K562 (cell line): ENCODE data around the gene CZIB. TPM values are rescaled to one million over a fixed set of nuclear protein-coding genes. Genes with fewer than 3 reads are reported as not detected.
A peak's percentile ranks its signal among the peaks of the same experiment; 100 is the strongest.

Experiments used
- ETV1 ChIP-seq: fragments of 450-650 bp; conservative IDR thresholded peaks from 2 replicates; pipeline ENCODE4 v1.6.1; 2016; ENCODE audit warnings: missing genetic modification characterization, control low read depth, low read depth, missing compliant biosample characterization
- GTF2E2 ChIP-seq: fragments of 200-800 bp; sonication (Bioruptor generic); IDR thresholded peaks from 2 replicates; pipeline ENCODE4 v1.6.1; 2016; ENCODE audit warnings: missing genetic modification characterization, missing compliant biosample characterization
- MAZ ChIP-seq, 2 experiments: fragments of 450-650 bp in 1 of 2; sonication (generic) in 1 of 2; formaldehyde crosslinking; IDR thresholded peaks in 1 of 2; conservative IDR thresholded peaks in 1 of 2; 2 replicates each; pipeline versions ENCODE4 v1.4.0 to v1.5.0; 2020; ENCODE audit warnings: mild to moderate bottlenecking in 1 of 2, missing genetic modification reagents in 1 of 2
- MBD2 ChIP-seq: sonication (generic); IDR thresholded peaks from 2 replicates; pipeline ENCODE4 v1.6.1; 2016; ENCODE audit warnings: low read depth, borderline replicate concordance
- MYC ChIP-seq, 2 experiments: fragments of 250-450 bp in 1 of 2; sonication (Bioruptor Pico) in 1 of 2; IDR thresholded peaks; 2 replicates each; pipeline versions ENCODE4 v1.5.1 to v1.6.1; 2012 to 2021; ENCODE audit warnings: low read depth in 2 of 2, borderline replicate concordance in 1 of 2, improper control_type of control experiment in 1 of 2, low read length in 1 of 2, mild to moderate bottlenecking in 1 of 2, moderate library complexity in 1 of 2
- NBN ChIP-seq: fragments of 450-650 bp; IDR thresholded peaks from 2 replicates; pipeline ENCODE4 v1.6.1; 2016; ENCODE audit warnings: low read depth, mild to moderate bottlenecking
- PHB ChIP-seq: fragments of 250-450 bp; sonication (Bioruptor Pico); IDR thresholded peaks from 2 replicates; pipeline ENCODE4 v1.5.0; 2021
- POLR2H ChIP-seq: IDR thresholded peaks from 2 replicates; pipeline ENCODE4 v1.6.1; 2016; ENCODE audit warnings: missing genetic modification characterization, low read depth, mild to moderate bottlenecking, control low read depth, missing compliant biosample characterization, moderate library complexity
- SRSF3 ChIP-seq: fragments of 200-400 bp; formaldehyde crosslinking; IDR thresholded peaks from 2 replicates; pipeline ENCODE4 v1.6.1; 2016; ENCODE audit warnings: mild to moderate bottlenecking, low read length, moderate library complexity; ENCODE audit not compliant: insufficient read depth
- ZNF134 ChIP-seq: fragments of 250-450 bp; sonication (Bioruptor Pico); conservative IDR thresholded peaks from 2 replicates; pipeline ENCODE4 v1.4.0; 2020
- ZNF764 ChIP-seq: fragments of 250-450 bp; sonication (Bioruptor Pico); IDR thresholded peaks from 2 replicates; pipeline ENCODE4 v1.4.0; 2020; ENCODE audit warnings: low read depth, mild to moderate bottlenecking, moderate library complexity
- polyA plus RNA-seq, 8 experiments: library from polyadenylated mRNA; depleted of rRNA in 4 of 8; stranded (reverse) in 5 of 8; unstranded in 3 of 8; fragments of >200 nt; fragmentation: Nextera tagmentation in 2 of 8; fragmentation: Illumina TruSeq in 1 of 8; extraction: Ambion mirVana in 2 of 8; extraction: Trizol in 1 of 8; gene quantifications; 2 replicates each; pipeline versions ENCODE4 v1.2.1 to v1.2.3, GENCODE V29; 2011 to 2014; ENCODE audit warnings: inconsistent platforms in 1 of 8, missing spikeins in 1 of 8
- total RNA-seq, 7 experiments: library from RNA; depleted of rRNA in 6 of 7; stranded (reverse); fragments of >200 nt in 6 of 7; fragmentation: Illumina TruSeq in 2 of 7; extraction: Trizol in 2 of 7; gene quantifications; 2 replicates each; pipeline versions ENCODE4 v1.2.1 to v1.2.3, GENCODE V29; 2011 to 2021; ENCODE audit warnings: low replicate concordance in 1 of 7
- TF ChIP-seq, protein P1 (sequence below): sonication (generic); formaldehyde crosslinking; IDR thresholded peaks from 2 replicates; pipeline ENCODE4 v1.8.0; 2023; ENCODE audit warnings: missing genetic modification reagents, mild to moderate bottlenecking, borderline replicate concordance
- TF ChIP-seq, protein P2 (sequence below): fragments of 250-450 bp; sonication (Bioruptor Pico); IDR thresholded peaks from 2 replicates; pipeline ENCODE4 v1.5.0; 2021; ENCODE audit warnings: mild to moderate bottlenecking, borderline replicate concordance
- TF ChIP-seq, protein P3 (sequence below): fragments of 450-650 bp; IDR thresholded peaks from 2 replicates; pipeline ENCODE4 v1.6.1; 2014; ENCODE audit warnings: low read depth, mild to moderate bottlenecking, moderate library complexity, borderline replicate concordance

Gene CZIB
- total and polyA plus RNA-seq, 9 of the 15 experiments (the other 6 are each of a cell fraction or from before 2014, with no cell fraction given) = 52.6 to 111 (median 80.0) TPM

DNA sequence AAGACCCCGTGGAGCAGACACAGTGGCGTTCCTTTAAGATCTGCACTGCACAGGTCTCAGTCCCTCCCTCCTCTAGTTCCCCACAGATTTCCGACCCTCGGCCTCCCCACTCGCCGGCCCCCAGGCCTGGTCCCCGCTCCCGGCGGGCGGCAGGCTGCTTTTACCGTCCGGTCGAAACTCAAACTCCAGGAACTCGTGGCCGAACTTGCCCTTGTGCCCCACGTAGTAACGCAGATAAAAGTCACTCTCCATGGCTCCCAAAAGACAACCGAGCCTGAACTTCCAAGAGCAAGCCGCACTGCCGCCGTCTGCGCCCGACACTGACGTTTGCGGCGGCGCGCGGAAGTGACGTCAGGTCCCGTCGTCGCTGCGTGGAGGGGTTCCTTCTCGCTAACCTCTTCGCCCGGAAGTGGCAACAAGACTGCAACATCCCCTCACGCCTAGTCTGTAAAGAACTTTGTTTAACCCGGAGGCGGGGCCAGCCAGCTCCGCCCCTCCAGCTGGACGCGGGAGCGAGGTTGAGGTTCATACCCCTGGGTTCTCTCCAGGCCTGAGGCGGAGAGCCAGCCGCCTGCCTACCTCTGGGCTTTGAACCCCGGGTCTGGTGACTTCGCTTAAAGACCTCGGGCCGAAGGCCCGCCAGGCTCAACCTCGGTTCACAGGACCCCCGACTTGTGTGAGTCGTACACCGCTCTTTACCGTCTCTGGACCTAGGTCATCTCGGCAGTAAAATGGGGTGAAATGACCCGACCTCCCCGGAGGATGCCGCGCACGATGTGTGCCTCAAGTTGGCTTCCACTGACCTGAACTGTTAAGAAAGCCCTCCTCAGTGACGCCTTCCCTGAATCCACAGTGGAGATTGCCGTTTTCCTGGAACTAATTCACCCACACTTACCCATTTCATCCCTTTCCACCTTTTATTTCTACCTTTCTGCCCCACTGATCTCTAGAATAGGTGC lies 18.0 kb upstream of the CZIB start, which contains the start of gene MAGOH (continued):
- TF ChIP-seq, protein P1, sequence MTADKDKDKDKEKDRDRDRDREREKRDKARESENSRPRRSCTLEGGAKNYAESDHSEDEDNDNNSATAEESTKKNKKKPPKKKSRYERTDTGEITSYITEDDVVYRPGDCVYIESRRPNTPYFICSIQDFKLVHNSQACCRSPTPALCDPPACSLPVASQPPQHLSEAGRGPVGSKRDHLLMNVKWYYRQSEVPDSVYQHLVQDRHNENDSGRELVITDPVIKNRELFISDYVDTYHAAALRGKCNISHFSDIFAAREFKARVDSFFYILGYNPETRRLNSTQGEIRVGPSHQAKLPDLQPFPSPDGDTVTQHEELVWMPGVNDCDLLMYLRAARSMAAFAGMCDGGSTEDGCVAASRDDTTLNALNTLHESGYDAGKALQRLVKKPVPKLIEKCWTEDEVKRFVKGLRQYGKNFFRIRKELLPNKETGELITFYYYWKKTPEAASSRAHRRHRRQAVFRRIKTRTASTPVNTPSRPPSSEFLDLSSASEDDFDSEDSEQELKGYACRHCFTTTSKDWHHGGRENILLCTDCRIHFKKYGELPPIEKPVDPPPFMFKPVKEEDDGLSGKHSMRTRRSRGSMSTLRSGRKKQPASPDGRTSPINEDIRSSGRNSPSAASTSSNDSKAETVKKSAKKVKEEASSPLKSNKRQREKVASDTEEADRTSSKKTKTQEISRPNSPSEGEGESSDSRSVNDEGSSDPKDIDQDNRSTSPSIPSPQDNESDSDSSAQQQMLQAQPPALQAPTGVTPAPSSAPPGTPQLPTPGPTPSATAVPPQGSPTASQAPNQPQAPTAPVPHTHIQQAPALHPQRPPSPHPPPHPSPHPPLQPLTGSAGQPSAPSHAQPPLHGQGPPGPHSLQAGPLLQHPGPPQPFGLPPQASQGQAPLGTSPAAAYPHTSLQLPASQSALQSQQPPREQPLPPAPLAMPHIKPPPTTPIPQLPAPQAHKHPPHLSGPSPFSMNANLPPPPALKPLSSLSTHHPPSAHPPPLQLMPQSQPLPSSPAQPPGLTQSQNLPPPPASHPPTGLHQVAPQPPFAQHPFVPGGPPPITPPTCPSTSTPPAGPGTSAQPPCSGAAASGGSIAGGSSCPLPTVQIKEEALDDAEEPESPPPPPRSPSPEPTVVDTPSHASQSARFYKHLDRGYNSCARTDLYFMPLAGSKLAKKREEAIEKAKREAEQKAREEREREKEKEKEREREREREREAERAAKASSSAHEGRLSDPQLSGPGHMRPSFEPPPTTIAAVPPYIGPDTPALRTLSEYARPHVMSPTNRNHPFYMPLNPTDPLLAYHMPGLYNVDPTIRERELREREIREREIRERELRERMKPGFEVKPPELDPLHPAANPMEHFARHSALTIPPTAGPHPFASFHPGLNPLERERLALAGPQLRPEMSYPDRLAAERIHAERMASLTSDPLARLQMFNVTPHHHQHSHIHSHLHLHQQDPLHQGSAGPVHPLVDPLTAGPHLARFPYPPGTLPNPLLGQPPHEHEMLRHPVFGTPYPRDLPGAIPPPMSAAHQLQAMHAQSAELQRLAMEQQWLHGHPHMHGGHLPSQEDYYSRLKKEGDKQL = no peak
- TF ChIP-seq NBN (peak; percentile 97), ZNF134 (CRISPR knock-in tag) (no peak), GTF2E2 (tag) (no peak), SRSF3 (no peak), POLR2H (tag) (peak; percentile 77), PHB (CRISPR knock-in tag) (peak; percentile 61; the same call in 1 of the 2 replicates), MBD2 (peak; percentile 84; the same call in 1 of the 2 replicates), ETV1 (peak; percentile 99), MYC (IDR thresholded peaks at IDR 0.05; ENCODE audit: low read depth, low read length) (peak; percentile 96), MYC (CRISPR knock-in tag; IDR thresholded peaks at IDR 0.05; ENCODE audit: borderline replicate concordance, low read depth) (no peak), MAZ (CRISPR knock-in tag; conservative IDR thresholded peaks at IDR 0.05 in 1 of 2, IDR thresholded peaks at IDR 0.05 in 1 of 2) (peak; percentile 48 to 76; a peak in 2 of 4 replicates), ZNF764 (no peak)
- TF ChIP-seq, protein P2, sequence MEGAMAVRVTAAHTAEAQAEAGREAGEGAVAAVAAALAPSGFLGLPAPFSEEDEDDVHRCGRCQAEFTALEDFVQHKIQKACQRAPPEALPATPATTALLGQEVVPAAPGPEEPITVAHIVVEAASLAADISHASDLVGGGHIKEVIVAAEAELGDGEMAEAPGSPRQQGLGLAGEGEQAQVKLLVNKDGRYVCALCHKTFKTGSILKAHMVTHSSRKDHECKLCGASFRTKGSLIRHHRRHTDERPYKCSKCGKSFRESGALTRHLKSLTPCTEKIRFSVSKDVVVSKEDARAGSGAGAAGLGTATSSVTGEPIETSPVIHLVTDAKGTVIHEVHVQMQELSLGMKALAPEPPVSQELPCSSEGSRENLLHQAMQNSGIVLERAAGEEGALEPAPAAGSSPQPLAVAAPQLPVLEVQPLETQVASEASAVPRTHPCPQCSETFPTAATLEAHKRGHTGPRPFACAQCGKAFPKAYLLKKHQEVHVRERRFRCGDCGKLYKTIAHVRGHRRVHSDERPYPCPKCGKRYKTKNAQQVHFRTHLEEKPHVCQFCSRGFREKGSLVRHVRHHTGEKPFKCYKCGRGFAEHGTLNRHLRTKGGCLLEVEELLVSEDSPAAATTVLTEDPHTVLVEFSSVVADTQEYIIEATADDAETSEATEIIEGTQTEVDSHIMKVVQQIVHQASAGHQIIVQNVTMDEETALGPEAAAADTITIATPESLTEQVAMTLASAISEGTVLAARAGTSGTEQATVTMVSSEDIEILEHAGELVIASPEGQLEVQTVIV (CRISPR knock-in tag) = no peak
- TF ChIP-seq, protein P3, sequence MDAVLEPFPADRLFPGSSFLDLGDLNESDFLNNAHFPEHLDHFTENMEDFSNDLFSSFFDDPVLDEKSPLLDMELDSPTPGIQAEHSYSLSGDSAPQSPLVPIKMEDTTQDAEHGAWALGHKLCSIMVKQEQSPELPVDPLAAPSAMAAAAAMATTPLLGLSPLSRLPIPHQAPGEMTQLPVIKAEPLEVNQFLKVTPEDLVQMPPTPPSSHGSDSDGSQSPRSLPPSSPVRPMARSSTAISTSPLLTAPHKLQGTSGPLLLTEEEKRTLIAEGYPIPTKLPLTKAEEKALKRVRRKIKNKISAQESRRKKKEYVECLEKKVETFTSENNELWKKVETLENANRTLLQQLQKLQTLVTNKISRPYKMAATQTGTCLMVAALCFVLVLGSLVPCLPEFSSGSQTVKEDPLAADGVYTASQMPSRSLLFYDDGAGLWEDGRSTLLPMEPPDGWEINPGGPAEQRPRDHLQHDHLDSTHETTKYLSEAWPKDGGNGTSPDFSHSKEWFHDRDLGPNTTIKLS = peak; percentile 93
